Measurements from ENCODE around the gene DPYD. TPM values are rescaled to one million over a fixed set of nuclear protein-coding genes. Genes with fewer than 3 reads are reported as not detected.

Gene DPYD
- total and polyA plus RNA-seq, 7 experiments from 2014 or later = 52.6 to 87.2 (median 57.4) TPM

DNA sequence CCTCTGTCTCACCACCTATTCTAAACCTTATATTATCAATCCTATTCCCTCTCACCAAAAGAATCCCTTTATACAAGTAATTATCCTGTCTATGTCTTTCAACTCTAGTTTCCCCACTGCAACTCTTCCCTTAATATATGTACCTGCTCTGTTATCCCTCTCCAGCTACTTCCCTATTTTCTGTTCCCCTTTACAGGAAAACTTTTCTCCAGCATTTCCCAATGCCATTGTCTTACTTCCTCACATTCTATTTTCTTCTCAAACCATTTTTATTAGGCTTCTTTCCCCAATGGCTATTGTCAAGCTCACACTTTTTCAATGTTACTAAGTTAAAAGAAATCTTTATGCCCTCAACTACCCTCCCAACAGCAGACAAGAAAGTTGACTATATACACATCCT lies 11.6 kb downstream of the DPYD start:
- H3K4me1 Mint-ChIP-seq = peaks cover 26 to 47% (median 34%) of the 10 kb centered on the region in 7 donors
- intact Hi-C loops (cut with micrococcal nuclease) = no loop called here
- H3K4me3 Mint-ChIP-seq = no peak overlapping the region
- POLR2A ChIA-PET = no interaction called here
- Histone ChIP-seq H3K36me3 (ENCODE audit: control insufficient read depth in 2 of 3, insufficient read depth in 3 of 3, low read length in 3 of 3) (no peaks in the 10 kb centered on the region), H3K27ac (ENCODE audit: low read depth, low read length) (no peak overlapping the region), H3K9me3 (ENCODE audit: control insufficient read depth in 2 of 3, low read length in 3 of 3) (no peaks in the 10 kb centered on the region), H3K4me3 (ENCODE audit: low read length) (no peak overlapping the region), H3K4me1 (ENCODE audit: control insufficient read depth in 2 of 2, insufficient read depth in 2 of 2, low read length in 2 of 2) (peaks cover 5 to 6% of the 10 kb centered on the region in 2 donors), H3K27me3 (ENCODE audit: control insufficient read depth in 2 of 2, insufficient read depth in 2 of 2, low read length in 2 of 2) (no peaks in the 10 kb centered on the region)
- H3K27me3 Mint-ChIP-seq = no peaks in the 10 kb centered on the region
- CTCF ChIA-PET = no interaction called here
- H3K36me3 Mint-ChIP-seq = peaks cover 0 to 9% (median 0%) of the 10 kb centered on the region in 5 donors
- ATAC-seq (no peak), DNase-seq (no peak)
- no peaks in the 10 kb centered on the region for H3K9me3 Mint-ChIP-seq
- H3K27ac Mint-ChIP-seq = no peak overlapping the region

DNA sequence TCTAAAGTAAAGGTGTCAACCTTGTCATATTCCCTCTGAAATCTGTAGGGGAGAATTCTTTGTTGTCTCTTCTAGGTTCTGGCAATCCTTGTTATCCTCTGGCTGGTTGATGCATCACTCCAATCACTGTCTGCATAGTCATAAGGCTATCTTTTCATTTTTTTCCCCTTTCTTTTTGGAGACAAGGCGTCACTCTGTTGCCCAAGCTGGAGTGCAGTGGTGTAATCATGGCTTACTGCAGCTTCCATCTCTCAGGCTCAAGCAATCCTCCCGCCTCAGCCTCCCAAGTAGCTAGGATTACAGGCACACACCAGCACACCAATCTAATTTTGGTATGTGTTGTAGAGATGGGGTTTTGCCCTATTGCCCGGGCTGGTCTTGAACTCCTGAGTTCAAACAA lies 12.9 kb downstream of the DPYD start:
- ATAC-seq (no peak), DNase-seq (no peak)
- H3K36me3 ChIP-seq (ENCODE audit: control insufficient read depth in 2 of 3, insufficient read depth in 3 of 3, low read length in 3 of 3) = no peaks in the 10 kb centered on the region
- Mint-ChIP-seq H3K27ac (no peak overlapping the region), H3K4me3 (no peak overlapping the region), H3K36me3 (peaks cover 0 to 3% (median 0%) of the 10 kb centered on the region in 5 donors), H3K27me3 (no peaks in the 10 kb centered on the region), H3K9me3 (no peaks in the 10 kb centered on the region), H3K4me1 (peaks cover 16 to 43% (median 34%) of the 10 kb centered on the region in 7 donors)
- H3K9me3 ChIP-seq (ENCODE audit: control insufficient read depth in 2 of 3, low read length in 3 of 3) = no peaks in the 10 kb centered on the region
- intact Hi-C loops (cut with micrococcal nuclease) = no loop called here
- CTCF ChIA-PET = no interaction called here
- H3K27me3 ChIP-seq (ENCODE audit: control insufficient read depth in 2 of 2, insufficient read depth in 2 of 2, low read length in 2 of 2) = no peaks in the 10 kb centered on the region
- peaks cover 5 to 6% of the 10 kb centered on the region in 2 donors for H3K4me1 ChIP-seq (ENCODE audit: control insufficient read depth in 2 of 2, insufficient read depth in 2 of 2, low read length in 2 of 2)
- POLR2A ChIA-PET = interaction anchor here (1.1 kb wide), 1 partner anchor 11 kb away, joined by 4 read pairs; no protein-coding TSS in a partner anchor
- no peak overlapping the region for H3K4me3 ChIP-seq (ENCODE audit: low read length)
- no peak overlapping the region for H3K27ac ChIP-seq (ENCODE audit: low read depth, low read length)

DNA sequence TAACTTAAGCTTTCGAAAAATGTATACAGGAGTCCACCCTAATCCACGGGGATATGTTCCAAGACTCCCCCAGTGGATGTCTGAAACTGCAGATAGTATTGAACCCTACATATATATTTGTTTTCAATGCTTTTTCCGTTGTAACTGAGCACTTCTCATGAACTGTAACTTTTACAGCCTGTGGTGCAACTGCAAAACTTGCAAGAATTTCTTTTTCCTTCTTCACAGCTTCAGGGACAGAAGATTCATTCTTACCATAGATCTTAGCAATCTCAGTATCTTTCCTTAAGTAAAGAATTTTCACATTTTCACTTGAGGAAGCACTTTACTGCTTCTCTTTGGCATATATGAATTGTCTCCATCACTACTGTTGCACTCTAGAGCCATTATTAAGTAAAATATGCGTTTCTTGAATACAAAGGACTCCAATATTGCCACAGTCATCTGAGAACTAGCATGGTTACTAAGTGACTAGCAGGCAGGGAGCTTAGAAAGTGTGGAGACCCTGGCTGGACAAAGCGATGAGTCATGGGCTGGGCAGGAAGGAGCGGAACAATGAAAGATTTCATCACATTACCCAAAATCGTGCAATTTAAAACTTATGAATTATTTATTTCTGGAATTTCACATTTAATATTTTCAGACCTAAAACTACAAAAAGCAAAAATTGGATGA lies 14.1 kb downstream of the DPYD start:
- H3K27me3 Mint-ChIP-seq = no peaks in the 10 kb centered on the region
- Histone ChIP-seq H3K27me3 (ENCODE audit: control insufficient read depth in 2 of 2, insufficient read depth in 2 of 2, low read length in 2 of 2) (no peaks in the 10 kb centered on the region), H3K9me3 (ENCODE audit: control insufficient read depth in 2 of 3, low read length in 3 of 3) (no peaks in the 10 kb centered on the region), H3K4me3 (ENCODE audit: low read length) (no peak overlapping the region), H3K27ac (ENCODE audit: low read depth, low read length) (no peak overlapping the region), H3K36me3 (ENCODE audit: control insufficient read depth in 2 of 3, insufficient read depth in 3 of 3, low read length in 3 of 3) (no peaks in the 10 kb centered on the region), H3K4me1 (ENCODE audit: control insufficient read depth in 2 of 2, insufficient read depth in 2 of 2, low read length in 2 of 2) (peaks cover 3 to 6% of the 10 kb centered on the region in 2 donors)
- peaks cover 0 to 4% (median 0%) of the 10 kb centered on the region in 5 donors for H3K36me3 Mint-ChIP-seq
- peaks cover 16 to 44% (median 34%) of the 10 kb centered on the region in 7 donors for H3K4me1 Mint-ChIP-seq
- ATAC-seq = peak; percentile 75
- intact Hi-C loops (cut with micrococcal nuclease) = no loop called here
- H3K9me3 Mint-ChIP-seq = no peaks in the 10 kb centered on the region
- H3K27ac Mint-ChIP-seq = no peak overlapping the region
- DNase-seq = no peak
- H3K4me3 Mint-ChIP-seq = no peak overlapping the region
- ChIA-PET POLR2A (no interaction called here), CTCF (no interaction called here)

DNA sequence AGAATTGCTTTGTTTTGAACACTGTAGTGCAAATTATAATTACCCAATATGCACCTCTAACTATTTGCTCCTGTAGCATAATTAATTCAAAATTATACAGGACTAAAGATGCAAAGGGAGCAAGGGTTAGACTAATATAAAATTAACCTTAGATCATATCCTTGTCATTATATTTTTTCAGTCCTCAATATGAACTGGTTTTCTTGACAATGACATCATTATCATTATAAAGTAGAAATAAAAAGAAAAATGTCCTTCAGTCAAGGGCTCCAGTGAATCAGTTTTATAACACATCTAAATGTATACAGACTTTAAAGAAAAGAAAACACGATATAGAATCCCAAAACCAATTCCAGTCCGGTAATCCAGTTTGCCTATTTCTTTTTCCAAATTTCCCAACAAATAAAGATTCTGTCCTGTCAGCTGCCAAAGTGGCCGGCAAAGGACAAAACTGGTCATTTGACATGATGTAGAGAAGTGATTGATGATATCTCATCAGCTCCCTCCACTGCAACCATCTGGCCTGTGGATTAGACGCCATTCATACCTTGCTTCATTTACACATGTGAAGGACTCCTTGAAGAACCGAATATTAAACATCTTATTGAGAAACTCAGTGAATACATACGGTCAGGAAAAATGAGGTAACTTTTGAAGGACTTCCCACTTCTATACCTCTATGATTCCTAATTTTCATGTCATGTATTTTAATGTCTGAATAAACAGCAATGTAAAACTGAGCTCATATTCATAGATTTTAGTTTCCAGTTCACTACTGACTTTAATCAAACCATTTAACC lies 15.5 kb downstream of the DPYD start:
- peaks cover 21 to 51% (median 40%) of the 10 kb centered on the region in 7 donors for H3K4me1 Mint-ChIP-seq
- DNase-seq (no peak), ATAC-seq (no peak)
- peaks cover 0 to 7% (median 4%) of the 10 kb centered on the region in 5 donors for H3K36me3 Mint-ChIP-seq
- H3K36me3 ChIP-seq (ENCODE audit: control insufficient read depth in 2 of 3, insufficient read depth in 3 of 3, low read length in 3 of 3) = no peaks in the 10 kb centered on the region
- no peaks in the 10 kb centered on the region for H3K27me3 Mint-ChIP-seq
- no peaks in the 10 kb centered on the region for H3K27me3 ChIP-seq (ENCODE audit: control insufficient read depth in 2 of 2, insufficient read depth in 2 of 2, low read length in 2 of 2)
- peaks cover 0 to 12% of the 10 kb centered on the region in 2 donors for H3K4me1 ChIP-seq (ENCODE audit: control insufficient read depth in 2 of 2, insufficient read depth in 2 of 2, low read length in 2 of 2)
- no peaks in the 10 kb centered on the region for H3K9me3 ChIP-seq (ENCODE audit: control insufficient read depth in 2 of 3, low read length in 3 of 3)
- POLR2A ChIA-PET = interaction anchor here (0.9 kb wide), 1 partner anchor 16 kb away, joined by 3 read pairs; the partner anchor contains the start of gene DPYD
- intact Hi-C loops (cut with micrococcal nuclease) = no loop called here
- H3K9me3 Mint-ChIP-seq = peaks cover 0 to 5% (median 2%) of the 10 kb centered on the region in 11 donors
- no peak overlapping the region for H3K4me3 ChIP-seq (ENCODE audit: low read length)
- H3K27ac Mint-ChIP-seq = no peak overlapping the region
- no peak overlapping the region for H3K4me3 Mint-ChIP-seq
- H3K27ac ChIP-seq (ENCODE audit: low read depth, low read length) = no peak overlapping the region
- CTCF ChIA-PET = no interaction called here

DNA sequence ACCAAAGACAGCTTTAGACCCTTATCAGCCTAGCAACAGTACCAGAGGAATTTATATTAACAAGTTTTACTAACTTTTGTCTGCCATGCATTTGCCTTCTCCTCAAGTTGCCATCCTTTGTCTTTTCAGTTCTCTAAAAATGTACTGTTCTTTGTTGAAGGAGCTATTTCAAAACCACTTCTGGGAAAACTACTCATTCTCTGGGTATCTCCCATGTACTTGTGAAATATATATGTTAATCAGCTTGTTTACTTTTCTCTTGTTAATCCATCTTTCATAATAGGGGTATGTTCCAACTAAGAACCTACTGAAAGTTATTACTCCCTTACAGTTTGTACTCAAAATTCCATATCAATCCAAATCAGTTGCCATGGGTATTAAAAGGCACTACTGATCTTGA lies 16.3 kb downstream of the DPYD start:
- Mint-ChIP-seq H3K27me3 (no peaks in the 10 kb centered on the region), H3K27ac (no peak overlapping the region), H3K4me1 (peaks cover 21 to 51% (median 40%) of the 10 kb centered on the region in 7 donors), H3K4me3 (no peak overlapping the region), H3K36me3 (peaks cover 0 to 15% (median 11%) of the 10 kb centered on the region in 5 donors), H3K9me3 (peaks cover 0 to 7% (median 2%) of the 10 kb centered on the region in 11 donors)
- no peaks in the 10 kb centered on the region for H3K36me3 ChIP-seq (ENCODE audit: control insufficient read depth in 2 of 3, insufficient read depth in 3 of 3, low read length in 3 of 3)
- ChIA-PET CTCF (no interaction called here), POLR2A (no interaction called here)
- no peak overlapping the region for H3K27ac ChIP-seq (ENCODE audit: low read depth, low read length)
- ATAC-seq (no peak), DNase-seq (no peak)
- no peaks in the 10 kb centered on the region for H3K27me3 ChIP-seq (ENCODE audit: control insufficient read depth in 2 of 2, insufficient read depth in 2 of 2, low read length in 2 of 2)
- H3K9me3 ChIP-seq (ENCODE audit: control insufficient read depth in 2 of 3, low read length in 3 of 3) = no peaks in the 10 kb centered on the region
- peaks cover 0 to 12% of the 10 kb centered on the region in 2 donors for H3K4me1 ChIP-seq (ENCODE audit: control insufficient read depth in 2 of 2, insufficient read depth in 2 of 2, low read length in 2 of 2)
- no peak overlapping the region for H3K4me3 ChIP-seq (ENCODE audit: low read length)
- intact Hi-C loops (cut with micrococcal nuclease) = no loop called here

DNA sequence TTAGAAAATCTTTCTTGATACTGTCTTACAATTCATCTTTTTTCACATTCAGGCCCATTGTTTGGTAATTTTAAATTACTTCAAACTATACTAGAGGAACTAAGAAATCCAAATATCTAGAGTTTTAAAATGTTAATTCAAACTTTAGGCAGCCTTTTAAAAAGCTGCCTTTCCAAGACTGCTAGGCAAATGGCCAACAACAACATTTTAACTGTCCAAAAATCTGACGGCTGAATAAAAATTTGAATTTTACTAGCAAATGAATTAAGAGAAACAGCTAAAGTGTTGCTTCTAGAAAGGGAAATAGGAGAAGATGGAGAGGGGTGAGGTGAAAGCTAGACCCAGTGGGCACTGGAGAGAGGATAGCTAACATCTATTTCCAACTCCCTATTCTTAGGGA lies 17.2 kb downstream of the DPYD start:
- Mint-ChIP-seq H3K36me3 (peaks cover 0 to 24% (median 20%) of the 10 kb centered on the region in 5 donors), H3K27ac (no peak overlapping the region), H3K4me1 (peaks cover 23 to 51% (median 40%) of the 10 kb centered on the region in 7 donors), H3K27me3 (no peaks in the 10 kb centered on the region), H3K9me3 (peaks cover 0 to 16% (median 5%) of the 10 kb centered on the region in 11 donors), H3K4me3 (no peak overlapping the region)
- peaks cover 0 to 12% of the 10 kb centered on the region in 2 donors for H3K4me1 ChIP-seq (ENCODE audit: control insufficient read depth in 2 of 2, insufficient read depth in 2 of 2, low read length in 2 of 2)
- H3K27me3 ChIP-seq (ENCODE audit: control insufficient read depth in 2 of 2, insufficient read depth in 2 of 2, low read length in 2 of 2) = no peaks in the 10 kb centered on the region
- H3K27ac ChIP-seq (ENCODE audit: low read depth, low read length) = no peak overlapping the region
- peaks cover 0 to 6% (median 0%) of the 10 kb centered on the region in 3 experiments for H3K9me3 ChIP-seq (ENCODE audit: control insufficient read depth in 2 of 3, low read length in 3 of 3)
- no peak overlapping the region for H3K4me3 ChIP-seq (ENCODE audit: low read length)
- DNase-seq = no peak
- peaks cover 0 to 6% (median 0%) of the 10 kb centered on the region in 3 experiments for H3K36me3 ChIP-seq (ENCODE audit: control insufficient read depth in 2 of 3, insufficient read depth in 3 of 3, low read length in 3 of 3)
- ChIA-PET POLR2A (no interaction called here), CTCF (no interaction called here)
- ATAC-seq = no peak
- intact Hi-C loops (cut with micrococcal nuclease) = no loop called here
